ENCODE measurements around the gene HCN1.

GRCh38 chr5:45372629-45373028, 323.6 kb downstream of the HCN1 start:
- TF ChIP-seq CTCF (IDR thresholded peaks at IDR 0.05) (no peak), POLR2AphosphoS5 (IDR thresholded peaks at IDR 0.05) (no peak), POLR2A (IDR thresholded peaks at IDR 0.05) (no peak)
